Measurements from ENCODE around the gene GRM2.

The GRM2 gene

GRCh38 chr3:51680196-51680595, 26.7 kb upstream of the GRM2 start:
- no peak for DNase-seq

GRCh38 chr3:51680663-51681230, 26.1 kb upstream of the GRM2 start:
- no peak for DNase-seq

GRCh38 chr3:51681453-51681852, 25.4 kb upstream of the GRM2 start:
- peak in 5 of 58 donors; percentile 8 to 37 (median 20) for DNase-seq

- peak in 34 of 58 donors; percentile 11 to 77 (median 36) for DNase-seq
These were observed 24.8 kb upstream of the GRM2 start for GRCh38 chr3:51682079-51682478.

- DNase-seq = no peak
These were observed 24.3 kb upstream of the GRM2 start for GRCh38 chr3:51682526-51682925.

GRCh38 chr3:51683566-51683965, 23.3 kb upstream of the GRM2 start:
- DNase-seq = no peak

- DNase-seq = no peak
These were observed 21.7 kb upstream of the GRM2 start for GRCh38 chr3:51684971-51685751.

GRCh38 chr3:51686056-51686455, 20.8 kb upstream of the GRM2 start:
- no peak for DNase-seq

- peak in 3 of 58 donors; percentile 15 to 37 (median 19) for DNase-seq
These were observed 20.2 kb upstream of the GRM2 start for GRCh38 chr3:51686512-51687215.

- DNase-seq = peak in 3 of 58 donors; percentile 10 to 55 (median 26)
These were observed 19.2 kb upstream of the GRM2 start for GRCh38 chr3:51687431-51688205.

- no peak for DNase-seq
These were observed 18.7 kb upstream of the GRM2 start for GRCh38 chr3:51688206-51688600.

- peak in 2 of 58 donors; percentile 13 to 23 for DNase-seq
These were observed 15.8 kb upstream of the GRM2 start for GRCh38 chr3:51691021-51691420.

GRCh38 chr3:51691949-51692348, 14.9 kb upstream of the GRM2 start:
- peak in 17 of 58 donors; percentile 13 to 58 (median 34) for DNase-seq

GRCh38 chr3:51692980-51693395, 13.9 kb upstream of the GRM2 start:
- DNase-seq = peak in 3 of 58 donors; percentile 13 to 39 (median 32)

GRCh38 chr3:51696954-51697353, 9.9 kb upstream of the GRM2 start:
- peak in 47 of 58 donors; percentile 14 to 86 (median 52) for DNase-seq

GRCh38 chr3:51698209-51698608, 8.7 kb upstream of the GRM2 start:
- DNase-seq = no peak

GRCh38 chr3:51700403-51700802, 6.5 kb upstream of the GRM2 start:
- DNase-seq = no peak

- DNase-seq = no peak
These were observed 4.7 kb upstream of the GRM2 start for GRCh38 chr3:51702156-51702555.

GRCh38 chr3:51703068-51703760, 3.7 kb upstream of the GRM2 start:
- no peak for DNase-seq

- DNase-seq = no peak
These were observed 2.9 kb upstream of the GRM2 start for GRCh38 chr3:51703761-51704510.

Data from anterior cingulate cortex (tissue), 58 donors.